Measurements from ENCODE around the gene KLK14. TPM values are rescaled to one million over a fixed set of nuclear protein-coding genes. Genes with fewer than 3 reads are reported as not detected.

Gene KLK14
- total RNA-seq, 1 experiment from 2014 or later, result 0.26 TPM

- Histone ChIP-seq H3K27me3 (ENCODE audit: insufficient read depth, low read length) (no peaks in the 10 kb centered on the region), H3K9me3 (ENCODE audit: control insufficient read depth, low read depth, low read length) (no peaks in the 10 kb centered on the region), H3K4me1 (ENCODE audit: insufficient read depth, low read length) (no peaks in the 10 kb centered on the region), H2BK15ac (ENCODE audit: low read depth, low read length) (no peak overlapping the region), H2BK12ac (ENCODE audit: insufficient read length, low read depth, low read length) (no peak overlapping the region), H3K56ac (ENCODE audit: insufficient read length, low read depth, low read length) (no peak overlapping the region), H4K5ac (ENCODE audit: insufficient read length, low read depth, low read length) (no peak overlapping the region), H2BK20ac (ENCODE audit: low read depth, low read length, poor library complexity, severe bottlenecking) (no peak overlapping the region), H3K27ac (ENCODE audit: insufficient read length, low read depth, low read length) (no peak overlapping the region), H2AK5ac (ENCODE audit: insufficient read length, low read length) (no peak overlapping the region), H2BK5ac (ENCODE audit: insufficient read length, low read length) (no peak overlapping the region), H4K8ac (replicated peaks; ENCODE audit: insufficient read length, low read depth, low read length) (no peak overlapping the region), H2AFZ (ENCODE audit: low read length) (no peak overlapping the region), H3K23me2 (ENCODE audit: insufficient read length, low read depth, low read length, poor library complexity, severe bottlenecking) (no peaks in the 10 kb centered on the region), H3K79me2 (ENCODE audit: insufficient read depth, low read length) (no peaks in the 10 kb centered on the region), H3K23ac (ENCODE audit: insufficient read length, low read depth, low read length) (no peak overlapping the region), H3K18ac (ENCODE audit: insufficient read length, low read depth, low read length) (no peak overlapping the region), H4K91ac (ENCODE audit: insufficient read length, low read depth, low read length) (no peak overlapping the region), H3K4ac (ENCODE audit: low read depth, low read length) (no peak overlapping the region), H3T11ph (ENCODE audit: low read length) (no peak overlapping the region), H4K20me1 (ENCODE audit: control insufficient read depth, insufficient read depth, insufficient read length) (no peaks in the 10 kb centered on the region), H3K14ac (ENCODE audit: insufficient read depth, low read length) (peak overlapping the region; percentile 48; the same call in 1 of the 2 replicates), H3K4me2 (ENCODE audit: insufficient read depth, insufficient read length, low read length) (no peak overlapping the region), H2BK120ac (ENCODE audit: low read depth, low read length, poor library complexity, severe bottlenecking) (no peak overlapping the region), H3K79me1 (ENCODE audit: insufficient read depth, low read depth, low read length, poor library complexity, severe bottlenecking) (no peaks in the 10 kb centered on the region), H3K9ac (ENCODE audit: extremely low read depth, insufficient read length, low read length) (no peak overlapping the region)
- no peak for TF ChIP-seq CTCF (conservative IDR thresholded peaks at IDR 0.05)
- no peak for DNase-seq
- H3K27ac Mint-ChIP-seq, result no peak overlapping the region
- no CpG with 5 or more reads among the region's 22 CpGs for WGBS (ENCODE audit: extremely low coverage, insufficient read length, low lambda C conversion rate)
- no peaks in the 10 kb centered on the region for H3K9me3 Mint-ChIP-seq
- H3K4me3 Mint-ChIP-seq, result no peak overlapping the region
- H3K36me3 Mint-ChIP-seq (ENCODE audit: insufficient read depth in 1 of 3, low read depth in 3 of 3), result no peaks in the 10 kb centered on the region
- H3K27me3 Mint-ChIP-seq (ENCODE audit: low read depth), result peaks cover 14% of the 10 kb centered on the region
- H3K4me1 Mint-ChIP-seq, result peaks cover 5 to 8% of the 10 kb centered on the region in 2 experiments; a peak in 3 of 4 replicates
These were observed 39.7 kb upstream of the KLK14 start for GRCh38 chr19:51122112-51122981.

All from H9 (cell line).